GM18909 (cell line): ENCODE results near the gene TRUB1.
"Not testable (repeated sequence)": the region's sequence is repeated elsewhere in the genome, so short reads cannot be mapped to it uniquely, and the experiment has no call there.

Source experiments
- ATAC-seq: cut with Tn5 transposase; IDR thresholded peaks from one replicate; pipeline ENCODE4 v1.9.1; 2021; ENCODE audit warnings: mild to moderate bottlenecking; ENCODE audit not compliant: unreplicated experiment, poor library complexity

Gene TRUB1

DNA sequence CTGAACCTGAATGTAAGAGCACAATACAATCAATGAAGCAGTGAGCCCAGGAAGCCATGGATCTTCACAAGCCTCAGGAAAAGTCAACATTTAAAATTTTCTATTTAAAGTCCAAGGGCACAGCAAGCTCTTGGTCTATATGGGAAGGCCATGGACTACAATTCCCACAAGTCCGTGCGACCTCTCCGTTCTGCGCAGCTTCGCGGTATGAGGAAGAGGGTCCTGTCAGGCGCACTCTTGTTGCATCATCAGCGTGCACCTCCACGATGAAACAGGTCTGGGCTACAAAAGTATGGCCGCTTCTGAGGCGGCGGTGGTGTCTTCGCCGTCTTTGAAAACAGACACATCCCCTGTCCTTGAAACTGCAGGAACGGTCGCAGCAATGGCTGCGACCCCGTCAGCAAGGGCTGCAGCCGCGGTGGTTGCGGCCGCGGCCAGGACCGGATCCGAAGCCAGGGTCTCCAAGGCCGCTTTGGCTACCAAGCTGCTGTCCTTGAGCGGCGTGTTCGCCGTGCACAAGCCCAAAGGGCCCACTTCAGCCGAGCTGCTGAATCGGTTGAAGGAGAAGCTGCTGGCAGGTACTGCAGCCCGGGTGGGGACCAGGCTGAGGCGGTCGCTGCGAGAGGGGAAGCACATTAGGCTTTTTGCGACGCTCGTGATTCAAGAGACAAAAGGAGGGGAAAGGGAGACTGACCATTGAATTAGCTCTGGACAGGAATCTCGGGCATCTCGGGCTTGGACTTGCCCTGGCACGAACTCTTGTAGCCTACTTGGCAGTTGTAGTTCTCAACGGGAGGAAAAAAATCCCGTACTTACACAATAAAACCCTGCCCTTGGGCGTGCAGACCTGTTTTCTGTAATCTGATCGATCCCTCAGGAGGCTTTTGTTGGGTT is at the start of gene TRUB1:
Gene TRUB1, plus strand, starts transcription at position 234 of the 894 bp plus-strand sequence. Its CDS starts 59 bp downstream, at position 293.
- peak; percentile 100 for ATAC-seq

GRCh38 chr10:114893251-114893650 is 44.7 kb upstream of the TRUB1 start:
- no peak for ATAC-seq

DNA sequence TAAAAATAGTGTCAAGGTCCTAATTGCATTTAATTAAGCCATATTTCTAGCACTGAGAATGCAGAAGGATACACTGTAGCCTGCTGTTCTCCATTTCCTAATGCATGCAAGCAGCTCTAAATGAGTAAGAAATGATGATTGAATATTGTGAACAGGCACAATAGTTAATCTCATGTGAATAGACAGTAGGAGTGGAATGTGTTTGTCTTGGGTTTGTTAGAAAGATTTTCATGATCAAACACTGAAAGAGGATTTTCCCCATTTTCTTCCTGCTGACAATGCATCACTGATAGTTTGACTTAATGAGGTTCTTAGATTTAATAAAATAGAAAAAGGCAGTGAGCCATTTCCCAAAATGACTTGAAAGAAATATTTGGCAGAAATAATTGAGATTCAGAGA is 43.1 kb upstream of the TRUB1 start:
- no peak for ATAC-seq

DNA sequence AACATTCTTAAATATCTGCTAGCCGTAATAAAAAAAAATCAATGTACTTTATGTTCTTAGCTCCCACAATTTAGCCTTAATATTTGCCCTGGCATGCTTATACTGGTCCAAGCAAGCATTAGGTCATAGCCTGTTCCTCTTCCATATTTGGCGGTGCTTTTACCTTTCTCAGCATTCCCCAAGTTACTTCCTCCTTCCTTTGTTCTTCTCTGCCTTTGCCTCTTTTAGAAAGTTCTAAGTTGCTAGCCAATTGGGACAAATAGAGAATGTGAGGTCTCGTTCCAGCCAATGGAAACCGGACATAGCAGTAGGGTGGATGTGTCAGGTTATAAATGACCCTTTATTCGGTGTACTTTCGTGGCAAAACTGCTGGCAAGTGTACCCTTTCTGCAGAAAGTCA is 41.0 kb upstream of the TRUB1 start:
- ATAC-seq, result not testable (repeated sequence)

DNA sequence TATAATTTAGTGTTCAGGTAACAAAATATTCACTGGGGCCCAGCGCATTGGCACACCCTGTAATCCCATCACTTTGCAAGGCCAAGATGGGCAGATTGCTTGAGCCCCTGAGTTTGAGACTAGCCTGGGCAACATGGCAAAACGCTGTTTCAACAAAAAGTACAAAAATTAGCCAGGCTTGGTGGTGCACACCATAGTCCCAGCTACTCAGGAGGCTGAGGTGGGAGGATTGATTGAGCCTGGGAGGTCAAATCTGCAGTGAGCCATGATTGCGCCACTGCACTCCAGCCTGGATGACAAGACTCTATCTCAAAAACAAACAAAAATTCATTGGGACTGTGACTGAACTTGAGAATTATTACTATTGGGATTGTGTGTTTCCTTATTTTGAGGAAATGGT is 40.4 kb upstream of the TRUB1 start:
- ATAC-seq, result no peak

DNA sequence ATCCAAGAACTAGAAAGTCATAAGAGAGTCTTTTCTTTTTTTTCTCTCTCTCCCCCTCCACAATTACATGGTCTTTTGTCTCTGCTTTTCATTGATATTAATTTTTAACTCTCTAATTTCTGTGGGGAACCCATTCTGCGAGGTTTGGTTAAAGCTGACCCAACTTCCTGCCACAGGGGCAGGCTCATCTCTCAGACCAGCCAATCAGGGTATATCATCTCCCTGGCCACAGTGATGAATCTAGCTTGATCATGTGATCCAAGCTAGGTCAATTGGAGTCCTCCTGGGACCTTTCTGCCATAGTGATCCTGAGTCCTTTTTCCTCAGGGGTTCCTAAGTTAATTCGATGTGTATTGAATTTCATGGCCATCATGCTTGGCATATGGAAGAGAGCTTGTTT is 38.0 kb upstream of the TRUB1 start:
- peak; percentile 56 for ATAC-seq

- no peak for ATAC-seq
These were observed 37.3 kb upstream of the TRUB1 start for GRCh38 chr10:114900658-114901057.

DNA sequence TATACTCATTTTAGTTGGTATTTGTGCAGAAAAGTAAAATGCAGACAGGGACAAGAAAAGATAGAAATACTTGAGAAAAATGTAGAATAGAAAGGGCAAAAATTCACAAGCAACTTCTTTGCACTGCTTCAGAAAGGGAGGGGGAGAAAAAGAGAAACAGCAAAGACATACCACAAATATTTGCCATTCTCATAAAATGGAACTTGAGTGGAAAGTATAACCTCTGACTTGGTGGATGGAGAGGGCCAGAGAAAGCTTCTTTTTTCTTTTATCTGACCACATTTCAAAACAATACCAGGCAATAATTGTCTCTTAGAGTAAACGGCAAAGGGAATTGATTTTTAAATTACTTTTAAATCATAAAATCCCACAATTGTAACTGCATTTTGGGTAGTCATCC is 35.8 kb upstream of the TRUB1 start:
- no peak for ATAC-seq

DNA sequence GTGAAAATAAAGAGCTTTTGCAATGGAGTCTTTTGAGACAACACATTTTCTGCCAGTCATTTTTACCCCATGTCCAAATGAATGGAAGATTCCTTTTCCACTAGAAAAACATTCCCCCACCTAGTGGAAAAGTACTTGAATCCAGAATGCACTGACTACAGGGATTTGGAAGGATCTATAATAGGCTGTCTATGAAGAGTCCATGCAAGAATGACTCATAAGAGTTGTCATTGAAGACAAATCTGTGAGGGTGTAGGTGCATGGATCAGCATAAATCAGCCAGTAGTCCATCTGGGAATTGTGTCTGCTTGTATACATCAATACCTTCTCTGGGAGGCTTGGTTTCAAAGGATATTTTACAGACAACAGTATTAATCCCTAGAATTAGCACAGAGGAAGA is 32.5 kb upstream of the TRUB1 start:
- no peak for ATAC-seq

- ATAC-seq, result no peak
These were observed 31.0 kb upstream of the TRUB1 start for GRCh38 chr10:114906981-114907380.

DNA sequence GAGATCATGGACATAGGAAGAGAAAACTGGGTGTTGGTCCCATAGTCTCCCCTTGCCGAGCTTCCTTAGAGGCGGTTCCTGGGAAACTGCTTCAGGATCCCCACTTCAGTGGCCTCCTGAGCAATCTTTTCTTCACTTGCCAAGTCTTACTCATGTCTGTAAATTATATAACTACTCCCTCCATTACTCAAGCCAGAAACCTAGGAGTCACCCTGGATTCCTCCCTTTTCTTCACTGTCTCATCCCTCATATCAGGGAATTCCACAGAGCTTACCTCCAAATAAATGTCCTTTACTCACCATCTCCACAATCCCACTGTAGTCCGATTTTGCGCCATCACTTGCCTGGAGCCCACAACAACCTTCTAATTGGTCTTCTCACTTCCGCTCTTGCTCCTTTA is 29.1 kb upstream of the TRUB1 start:
- ATAC-seq, result no peak

- ATAC-seq, result peak; percentile 65
These were observed 26.8 kb upstream of the TRUB1 start for GRCh38 chr10:114911052-114911711.

DNA sequence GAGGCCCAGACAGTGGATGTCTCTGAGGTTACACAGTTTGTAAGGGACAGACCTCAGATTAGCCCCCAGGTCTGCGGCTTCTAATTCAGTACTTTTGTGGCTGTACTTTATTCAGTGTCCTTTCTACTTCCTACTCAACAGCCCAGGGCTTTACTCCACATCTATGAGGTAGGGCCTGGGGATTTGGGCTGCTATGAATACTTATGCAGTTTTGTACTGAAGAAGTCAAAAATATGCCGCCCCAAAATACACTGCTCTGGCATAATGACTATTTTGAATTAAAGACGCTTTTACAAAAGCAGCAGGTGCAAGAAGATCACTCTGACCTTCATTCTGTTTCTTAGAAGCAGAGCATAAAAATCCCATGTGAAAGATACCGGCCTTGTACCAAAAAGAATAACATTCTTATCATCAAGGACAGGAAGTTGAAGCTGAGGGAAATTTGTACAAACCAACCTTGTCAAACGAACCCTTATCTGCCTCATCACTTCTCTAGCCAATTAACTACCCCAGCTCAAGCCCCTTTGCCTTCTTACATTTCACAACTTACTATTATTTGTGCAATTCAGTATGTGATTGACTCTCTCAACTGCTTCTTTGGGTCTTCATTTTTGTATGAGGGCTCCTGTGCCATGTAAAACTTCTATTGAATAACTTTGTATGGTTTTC is 26.1 kb upstream of the TRUB1 start:
- ATAC-seq, result no peak

GRCh38 chr10:114912470-114912859 is 25.5 kb upstream of the TRUB1 start:
- ATAC-seq, result no peak

GRCh38 chr10:114914560-114914959 is 23.4 kb upstream of the TRUB1 start:
- ATAC-seq, result no peak

DNA sequence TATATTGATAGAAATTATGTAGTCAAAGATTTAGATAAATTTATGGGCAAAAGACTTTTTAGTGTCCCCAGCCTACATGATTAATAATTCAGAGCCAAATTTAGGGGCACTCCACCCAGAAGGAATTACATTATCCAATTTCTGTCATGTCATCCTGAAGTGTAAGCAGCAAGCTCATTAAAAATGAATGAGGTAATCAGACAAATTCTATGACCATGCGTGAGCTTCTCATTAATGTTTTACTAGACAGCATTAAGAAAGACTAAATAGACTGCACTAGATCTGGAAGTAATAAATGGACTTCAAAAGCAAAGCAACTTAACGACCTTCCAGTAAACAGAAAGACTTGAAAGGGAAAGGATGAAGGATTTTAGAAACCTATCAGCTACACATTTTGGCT is 22.7 kb upstream of the TRUB1 start:
- ATAC-seq, result no peak

DNA sequence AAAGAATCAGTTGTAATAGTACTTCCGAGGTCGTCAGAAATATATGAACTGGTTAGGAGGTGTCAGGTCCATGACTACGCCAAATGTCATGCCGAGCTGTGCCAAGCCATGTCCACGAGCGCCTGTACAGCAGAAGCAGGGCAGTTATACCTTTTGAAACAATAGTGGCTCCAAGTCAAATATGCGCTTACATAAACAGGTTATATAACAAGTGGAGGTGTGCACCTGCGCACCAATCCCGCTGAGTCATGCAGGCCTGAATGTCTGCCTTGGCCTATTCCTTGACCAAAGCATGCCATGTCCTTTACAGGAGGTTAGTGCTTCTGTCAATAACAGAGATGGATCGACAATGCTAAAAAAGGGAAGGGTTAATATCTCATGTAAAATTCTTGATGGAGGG is 21.3 kb upstream of the TRUB1 start:
- ATAC-seq, result no peak

DNA sequence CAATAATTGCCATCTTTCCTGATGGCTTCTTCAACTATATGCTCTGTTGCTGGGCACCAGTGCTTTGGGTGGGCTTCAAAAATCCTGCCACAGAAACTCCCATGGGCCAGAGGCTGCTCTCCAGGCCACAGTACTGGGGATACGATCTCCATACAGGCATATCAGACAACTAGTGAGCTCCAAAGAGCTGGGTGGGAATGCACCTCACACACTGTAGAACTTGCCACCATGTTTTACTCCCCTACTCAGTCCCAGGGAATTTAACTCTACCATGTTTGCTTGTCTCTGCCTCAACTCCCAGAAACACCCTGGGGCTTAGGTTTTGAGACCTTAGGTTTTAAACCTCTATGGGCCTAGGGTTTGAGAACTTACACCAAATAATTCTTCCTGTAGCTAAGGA is 20.5 kb upstream of the TRUB1 start:
- ATAC-seq, result no peak

GRCh38 chr10:114917927-114918672 is 19.9 kb upstream of the TRUB1 start:
- ATAC-seq, result no peak

DNA sequence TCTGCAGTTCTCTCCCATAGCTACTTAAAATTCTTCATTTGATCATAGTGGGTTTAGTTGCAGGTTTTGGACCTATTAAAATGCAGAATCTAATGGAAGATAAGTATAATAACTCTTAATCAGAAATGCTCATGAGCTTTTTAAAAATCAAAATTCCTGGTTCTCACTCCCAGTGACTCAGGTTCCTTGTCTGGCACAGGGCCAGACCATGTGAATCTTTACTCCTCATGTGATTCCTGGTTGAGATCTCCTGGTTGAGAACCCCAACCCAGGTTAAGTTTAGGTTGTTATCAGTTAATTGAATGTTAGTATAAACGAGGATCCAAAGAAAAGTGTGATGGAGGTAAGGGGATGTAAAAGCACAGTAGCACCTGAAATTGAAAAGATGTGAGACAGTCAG is 17.5 kb upstream of the TRUB1 start:
- no peak for ATAC-seq

DNA sequence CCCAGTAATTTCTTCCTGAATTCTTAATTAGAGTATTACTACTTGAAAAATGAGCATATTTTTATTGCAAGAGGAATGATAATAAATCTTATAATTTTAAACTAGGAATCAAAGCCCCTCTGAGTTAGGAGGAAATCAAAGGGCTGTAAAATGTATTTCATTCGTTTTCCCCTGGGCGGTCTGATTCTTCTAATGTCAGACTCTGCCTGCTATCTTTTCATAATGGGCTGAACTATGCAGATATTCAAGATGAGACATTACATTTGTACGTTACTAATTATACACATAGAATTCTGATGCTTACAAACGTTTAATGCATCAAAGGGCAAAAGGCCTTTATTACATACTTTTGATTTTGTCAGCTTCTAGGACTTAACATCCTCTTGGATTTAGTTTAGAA is 16.0 kb upstream of the TRUB1 start:
- ATAC-seq, result no peak
